HepG2 (cell line): ENCODE results near the gene VAMP4. TPM values are rescaled to one million over a fixed set of nuclear protein-coding genes. Genes with fewer than 3 reads are reported as not detected.

Source experiments
- ATAC-seq: fragments of 200-7000 bp; cut with Tn5 transposase; 3 replicates; pipeline ENCODE4 v1.9.1; 2020; ENCODE audit warnings: mild to moderate bottlenecking, moderate library complexity
- BruUV-seq: library from RNA; stranded (reverse); fragments of 400-500 nt; replicated peaks from 2 replicates; lab custom pipeline; 2021; lab: Mats Ljungman, UMichigan
- CTCF ChIA-PET: fragments of 300-600 bp; formaldehyde crosslinking; extraction: SDS; loops from one replicate; lab custom pipeline; 2021; ENCODE audit warnings: low total read pairs, inconsistent platforms, low intra/inter-chr PET ratio; lab: Yijun Ruan, JAX
- POLR2A ChIA-PET: fragments of 350-600 bp; sonication (Branson Sonifier 250); formaldehyde crosslinking; loops from one replicate; lab custom pipeline; 2020; ENCODE audit warnings: antibody characterized with exemption, inconsistent platforms; lab: Yijun Ruan, JAX
- DNase-seq: peaks from one replicate; pipeline ENCODE4 v3.0.0-alpha.2; 2015; ENCODE audit warnings: low spot score
- FAIRE-seq: peaks from 3 replicates; lab custom pipeline; 2011; peaks lifted over from hg19 to GRCh38; lab: Jason Lieb, UNC
- H2AFZ ChIP-seq: one replicate; pipeline ENCODE4 v1.6.1; 2011; ENCODE audit warnings: low read length, inconsistent platforms
- H3K27ac ChIP-seq: fragments of 300-600 bp; 3 replicates; pipeline ENCODE4 v1.8.0; 2011; ENCODE audit warnings: mixed run types, mild to moderate bottlenecking, mixed read lengths, low read length, inconsistent platforms; ENCODE audit not compliant: insufficient read depth; ENCODE audit errors: extremely low read length
- H3K27me3 ChIP-seq, 2 experiments: fragments of 200-600 bp in 1 of 2; 2 replicates in 1 of 2; 3 replicates in 1 of 2; pipeline versions ENCODE4 v1.6.0 to v1.8.0; 2011; ENCODE audit warnings: low read length in 2 of 2, mild to moderate bottlenecking in 2 of 2, moderate library complexity in 2 of 2, inconsistent platforms in 1 of 2; ENCODE audit not compliant: insufficient read depth in 2 of 2, control insufficient read depth in 1 of 2
- H3K36me3 ChIP-seq, 2 experiments: fragments of 200-600 bp in 1 of 2; replicated peaks in 1 of 2; 2 replicates in 1 of 2; 3 replicates in 1 of 2; pipeline versions ENCODE4 v1.5.1 to v1.8.0; 2011; ENCODE audit warnings: low read length in 2 of 2, inconsistent platforms in 1 of 2; ENCODE audit not compliant: insufficient read depth in 2 of 2, control insufficient read depth in 1 of 2
- H3K4me1 ChIP-seq: 2 replicates; pipeline ENCODE4 v1.5.1; 2012; ENCODE audit warnings: low read length, inconsistent platforms; ENCODE audit not compliant: insufficient read depth
- H3K4me2 ChIP-seq: 2 replicates; pipeline ENCODE4 v1.6.0; 2011; ENCODE audit warnings: low read depth, low read length, inconsistent platforms
- H3K4me3 ChIP-seq, 3 experiments: fragments of 200-600 bp in 1 of 3; sonication (generic), shearing (Covaris generic) in 1 of 3; replicated peaks in 1 of 3; 2 replicates each; pipeline ENCODE4 v1.5.1; 2011 to 2016; ENCODE audit warnings: low read length in 3 of 3, inconsistent platforms in 2 of 3, low read depth in 2 of 3, mild to moderate bottlenecking in 2 of 3, control low read depth in 1 of 3, mixed read lengths in 1 of 3; ENCODE audit not compliant: insufficient read depth in 1 of 3
- H3K79me2 ChIP-seq: one replicate; pipeline ENCODE4 v1.6.1; 2011; ENCODE audit warnings: low read length, inconsistent platforms; ENCODE audit not compliant: insufficient read depth
- H3K9ac ChIP-seq: 2 replicates; pipeline ENCODE4 v1.6.0; 2011; ENCODE audit warnings: mild to moderate bottlenecking, low read depth, low read length, inconsistent platforms; ENCODE audit not compliant: insufficient read depth
- H3K9me3 ChIP-seq: 2 replicates; pipeline ENCODE4 v1.5.1; 2012; ENCODE audit warnings: mild to moderate bottlenecking, low read length
- H4K20me1 ChIP-seq: 2 replicates; pipeline ENCODE4 v1.6.0; 2011; ENCODE audit warnings: inconsistent platforms, mild to moderate bottlenecking, low read length, moderate library complexity; ENCODE audit not compliant: insufficient read depth
- CCAR2 ChIP-seq: fragments of 200-400 bp; formaldehyde crosslinking; optimal IDR thresholded peaks from 2 replicates; pipeline ENCODE3; 2018; ENCODE audit warnings: low read depth, mild to moderate bottlenecking, low read length, moderate library complexity
- CREM ChIP-seq, 2 experiments: sonication (generic) in 1 of 2; formaldehyde crosslinking in 1 of 2; IDR thresholded peaks; 2 replicates each; pipeline versions ENCODE4 v1.4.0 to v1.6.1; 2016 to 2020; ENCODE audit warnings: antibody characterized with exemption in 1 of 2, mild to moderate bottlenecking in 1 of 2, missing genetic modification reagents in 1 of 2
- EHMT2 ChIP-seq: fragments of 200-600 bp; sonication (generic); IDR thresholded peaks from 2 replicates; pipeline ENCODE4 v1.7.0; 2017; ENCODE audit warnings: antibody characterized with exemption, low read depth, low read length, borderline replicate concordance
- HMG20B ChIP-seq: conservative IDR thresholded peaks from 2 replicates; pipeline ENCODE4 v1.6.1; 2016; ENCODE audit warnings: missing genetic modification reagents, missing compliant biosample characterization
- SMAD3 ChIP-seq: sonication (generic); formaldehyde crosslinking; IDR thresholded peaks from 2 replicates; pipeline ENCODE4 v1.4.0; 2020; ENCODE audit warnings: missing genetic modification reagents
- ZNF264 ChIP-seq: sonication (generic); formaldehyde crosslinking; IDR thresholded peaks from 2 replicates; pipeline ENCODE4 v1.4.0; 2020; ENCODE audit warnings: missing genetic modification reagents
- ZNF670 ChIP-seq: sonication (generic); formaldehyde crosslinking; IDR thresholded peaks from 2 replicates; pipeline ENCODE4 v1.8.0; 2022; ENCODE audit warnings: mild to moderate bottlenecking, missing genetic modification reagents, borderline replicate concordance
- ZNF782 ChIP-seq: sonication (generic); formaldehyde crosslinking; IDR thresholded peaks from 2 replicates; pipeline ENCODE4 v1.4.0; 2020; ENCODE audit warnings: missing genetic modification reagents, mild to moderate bottlenecking, borderline replicate concordance
- in situ Hi-C: cut with HindIII; loops from 2 replicates; pipeline ENCODE4 v1.10.0; 2017; ENCODE audit warnings: low pct_unique_long_range_greater_than_20kb; ENCODE audit not compliant: extremely low pct_ligation_motif_present
- intact Hi-C: fragments of 100-400 bp; cut with micrococcal nuclease; formaldehyde crosslinking; loops from one replicate; pipeline ENCODE4 v1.10.0; 2022; ENCODE audit not compliant: unreplicated experiment
- polyA plus RNA-seq, 8 experiments: library from polyadenylated mRNA; depleted of rRNA in 3 of 8; stranded (reverse) in 7 of 8; unstranded in 1 of 8; fragments of >200 nt; fragmentation: Illumina TruSeq in 4 of 8; extraction: Trizol in 4 of 8; gene quantifications; 2 replicates each; pipeline versions ENCODE4 v1.2.1 to v1.2.3, GENCODE V29; 2011 to 2016; ENCODE audit warnings: low read depth in 4 of 8, missing spikeins in 1 of 8, mixed read lengths in 1 of 8; ENCODE audit not compliant: insufficient read depth in 1 of 8
- total RNA-seq, 5 experiments: library from RNA; depleted of rRNA; stranded (reverse); fragments of >200 nt; fragmentation: Illumina TruSeq; extraction: Trizol; gene quantifications; 2 replicates each; pipeline ENCODE4 v1.2.3, GENCODE V29; 2016; ENCODE audit warnings: low read depth in 1 of 5
- TF ChIP-seq, protein P1 (sequence below): sonication (generic); formaldehyde crosslinking; IDR thresholded peaks from 2 replicates; pipeline ENCODE4 v1.8.0; 2022; ENCODE audit warnings: missing genetic modification reagents, low read depth, mild to moderate bottlenecking, borderline replicate concordance
- TF ChIP-seq, protein P2 (sequence below): sonication (generic); formaldehyde crosslinking; conservative IDR thresholded peaks from 2 replicates; pipeline ENCODE4 v1.4.0; 2020; ENCODE audit warnings: missing genetic modification reagents

VAMP4 gene
- total and polyA plus RNA-seq, 2 of the 13 experiments (the other 11 are each of a cell fraction or from before 2014, with no cell fraction given) = 1.4 to 2.0 TPM

DNA sequence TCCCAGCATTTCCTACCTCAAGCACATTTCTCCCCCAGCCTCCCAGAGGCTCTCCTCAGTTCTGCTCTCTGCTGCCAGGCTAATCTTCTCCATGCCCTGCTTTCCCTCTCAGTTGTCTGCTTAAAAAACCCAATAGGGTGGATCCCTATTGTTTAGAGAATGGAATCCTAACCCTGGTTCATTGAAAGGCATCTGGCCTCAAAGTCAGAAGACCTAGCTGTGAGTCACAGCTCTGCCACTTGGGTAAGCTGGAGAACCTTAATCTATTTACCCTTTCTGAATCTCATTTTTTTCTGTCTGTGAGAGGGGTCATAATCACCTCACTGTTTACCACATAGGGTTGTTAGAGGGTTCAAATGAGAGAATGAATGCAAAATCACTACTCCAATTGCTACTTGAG is 76.9 kb downstream of the VAMP4 start:
- Histone ChIP-seq H4K20me1 (no peaks in the 10 kb centered on the region), H3K27ac (no peak overlapping the region), H3K9ac (no peak overlapping the region), H3K4me1 (no peaks in the 10 kb centered on the region), H3K79me2 (no peaks in the 10 kb centered on the region), H2AFZ (no peak overlapping the region), H3K27me3 (peaks cover 0 to 3% of the 10 kb centered on the region in 2 experiments; a peak in 2 of 5 replicates), H3K36me3 (no peaks in the 10 kb centered on the region), H3K4me3 (no peak overlapping the region), H3K9me3 (no peaks in the 10 kb centered on the region), H3K4me2 (no peak overlapping the region)
- in situ Hi-C loops (no loop called here), intact Hi-C loops (no loop called here)
- BruUV-seq = no TSS peak
- CTCF ChIA-PET = no interaction called here
- no peak for FAIRE-seq
- TF ChIP-seq SMAD3 (CRISPR knock-in tag) = no peak
- TF ChIP-seq CREM (IDR thresholded peaks at IDR 0.05) = no peak
- TF ChIP-seq CREM (CRISPR knock-in tag; IDR thresholded peaks at IDR 0.05) = no peak
- no peak for TF ChIP-seq CCAR2
- TF ChIP-seq, protein P1, sequence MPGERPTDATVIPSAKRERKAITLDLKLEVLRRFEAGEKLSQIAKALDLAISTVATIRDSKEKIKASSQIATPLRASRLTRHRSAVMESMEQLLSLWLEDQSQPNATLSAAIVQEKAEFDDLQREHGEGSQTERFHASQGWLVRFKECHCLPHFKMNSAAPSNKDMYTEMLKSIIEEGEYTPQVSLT (CRISPR knock-in tag) = no peak
- TF ChIP-seq EHMT2 = no peak
- TF ChIP-seq ZNF670 = no peak
- no peak for TF ChIP-seq HMG20B (CRISPR knock-in tag)
- no peak for TF ChIP-seq ZNF264
- TF ChIP-seq, protein P2, sequence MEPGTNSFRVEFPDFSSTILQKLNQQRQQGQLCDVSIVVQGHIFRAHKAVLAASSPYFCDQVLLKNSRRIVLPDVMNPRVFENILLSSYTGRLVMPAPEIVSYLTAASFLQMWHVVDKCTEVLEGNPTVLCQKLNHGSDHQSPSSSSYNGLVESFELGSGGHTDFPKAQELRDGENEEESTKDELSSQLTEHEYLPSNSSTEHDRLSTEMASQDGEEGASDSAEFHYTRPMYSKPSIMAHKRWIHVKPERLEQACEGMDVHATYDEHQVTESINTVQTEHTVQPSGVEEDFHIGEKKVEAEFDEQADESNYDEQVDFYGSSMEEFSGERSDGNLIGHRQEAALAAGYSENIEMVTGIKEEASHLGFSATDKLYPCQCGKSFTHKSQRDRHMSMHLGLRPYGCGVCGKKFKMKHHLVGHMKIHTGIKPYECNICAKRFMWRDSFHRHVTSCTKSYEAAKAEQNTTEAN (CRISPR knock-in tag) = no peak
- no peak for TF ChIP-seq ZNF782
- no peak for DNase-seq
- no peak for ATAC-seq
- POLR2A ChIA-PET = no interaction called here
